Uterus (tissue), 2 donors: ENCODE data around the gene CFAP300.

Source experiments
- CTCF ChIP-seq, 4 experiments: fragments of 200-600 bp in 2 of 4; fragments of 450-650 bp in 2 of 4; sonication (generic) in 2 of 4; IDR thresholded peaks; one replicate each; pipeline ENCODE4 v1.5.1; 2016 to 2019; ENCODE audit warnings: antibody characterized with exemption in 4 of 4, mild to moderate bottlenecking in 2 of 4, moderate library complexity in 1 of 4
- POLR2A ChIP-seq, 2 donors: fragments of 450-650 bp; IDR thresholded peaks; one replicate each; pipeline ENCODE4 v1.6.1; 2016; ENCODE audit warnings: antibody characterized with exemption in 2 of 2, mild to moderate bottlenecking in 1 of 2, moderate library complexity in 1 of 2

DNA sequence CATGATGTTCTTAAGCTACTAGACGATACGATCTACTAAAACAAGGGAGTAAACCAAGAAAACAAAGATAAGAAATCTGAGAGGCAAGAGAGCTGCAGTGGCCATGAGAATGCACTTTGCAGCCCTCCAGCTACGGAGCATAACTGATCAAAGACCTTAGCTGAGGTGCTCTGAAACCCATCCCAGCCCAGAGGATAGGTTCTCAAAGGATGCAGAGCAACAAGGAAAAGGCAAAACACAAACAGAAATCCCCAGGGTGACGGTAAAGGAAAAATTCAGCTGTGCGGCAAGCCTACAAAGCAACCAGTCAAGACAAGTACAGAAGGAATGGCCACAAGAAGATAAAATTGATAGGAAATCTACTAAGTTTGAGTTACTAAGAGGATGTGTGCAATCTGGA lies 32.5 kb upstream of the CFAP300 start:
- TF ChIP-seq CTCF (IDR thresholded peaks at IDR 0.05) (no peak), POLR2A (IDR thresholded peaks at IDR 0.05) (no peak)
